ENCODE results near the gene LIN7C.

GRCh38 chr11:27535103-27535502 lies 28.5 kb upstream of the LIN7C start:
- TF ChIP-seq CTCF (IDR thresholded peaks at IDR 0.05) (no peak), POLR2AphosphoS5 (IDR thresholded peaks at IDR 0.05) (no peak)
